ENCODE results near the gene MYOZ3.
A peak's percentile ranks its signal among the peaks of the same experiment; 100 is the strongest.

Gene MYOZ3

DNA sequence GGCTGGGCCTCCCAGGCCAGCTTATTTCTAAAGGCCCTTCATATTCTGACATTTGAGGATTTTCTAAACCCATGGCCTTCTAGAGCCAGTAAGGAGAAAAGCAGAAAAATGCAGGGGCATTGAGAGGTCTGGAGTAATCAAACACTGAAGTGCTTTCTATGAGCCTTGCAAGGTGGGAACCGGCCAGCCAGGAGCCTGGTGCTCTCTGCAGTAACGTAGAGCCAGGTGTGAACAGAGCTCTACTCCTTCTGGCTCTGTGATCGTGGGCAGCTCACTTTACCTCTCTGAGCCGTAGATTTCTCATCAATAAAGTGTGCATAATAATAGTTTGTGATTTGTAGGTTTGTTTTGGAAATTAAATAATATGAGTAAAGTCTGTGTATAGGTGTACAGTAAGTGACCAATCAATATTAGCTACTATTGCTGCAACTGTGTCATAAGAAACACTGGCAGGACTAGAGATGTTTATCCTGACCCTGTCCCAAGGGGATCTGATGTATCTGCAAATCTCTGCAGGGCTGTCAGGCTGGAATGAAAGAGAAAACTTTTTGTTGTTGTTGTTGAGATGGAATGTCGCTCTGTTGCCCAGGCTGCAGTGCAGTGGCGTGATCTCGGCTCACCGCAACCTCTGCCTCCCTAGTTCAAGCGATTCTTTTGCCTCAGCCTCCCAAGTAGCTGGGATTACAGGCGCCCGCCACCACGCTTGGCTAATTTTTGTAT, 17.9 kb upstream of the MYOZ3 start:
- DNase-seq: no peak

DNA sequence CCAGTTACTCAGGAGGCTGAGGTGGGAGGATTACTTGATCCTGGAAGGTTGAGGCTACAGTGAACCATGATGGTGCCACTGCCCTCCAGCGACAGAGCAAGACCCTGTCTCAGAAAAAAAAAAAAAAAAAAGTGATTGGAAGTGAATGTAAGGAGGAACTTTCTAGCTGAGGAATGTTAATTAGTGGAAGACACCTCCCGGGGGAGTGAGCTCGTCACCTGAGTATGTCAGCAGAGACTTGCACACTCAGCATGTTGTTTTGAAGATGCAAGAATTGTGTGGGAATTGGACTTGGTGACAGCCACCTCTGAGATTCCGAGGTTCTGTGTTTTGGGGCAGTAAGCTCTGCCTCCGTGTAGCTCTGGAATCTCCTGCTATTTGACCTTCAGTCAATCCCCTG, 17.0 kb upstream of the MYOZ3 start:
- DNase-seq: no peak

DNA sequence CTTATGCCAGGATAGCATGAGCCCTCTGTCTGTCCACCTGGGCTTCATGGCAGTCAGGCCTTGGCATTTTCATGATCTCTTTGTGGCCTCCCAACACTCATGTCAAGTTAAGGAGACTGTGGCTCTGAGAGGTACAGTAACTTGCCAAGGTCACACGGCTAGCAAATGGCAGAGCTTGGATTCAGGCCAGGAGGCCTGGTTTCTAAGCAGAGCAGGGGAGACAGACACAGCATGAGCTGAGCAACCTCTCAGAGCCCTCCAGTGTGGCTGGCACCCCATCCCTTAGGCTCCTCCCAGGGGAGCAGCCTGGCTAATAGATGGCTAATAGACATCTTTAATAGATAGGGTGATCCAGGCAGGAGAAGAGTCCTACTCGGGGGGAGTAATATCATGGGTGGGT, 16.5 kb upstream of the MYOZ3 start:
- peak; percentile 17 for DNase-seq

DNA sequence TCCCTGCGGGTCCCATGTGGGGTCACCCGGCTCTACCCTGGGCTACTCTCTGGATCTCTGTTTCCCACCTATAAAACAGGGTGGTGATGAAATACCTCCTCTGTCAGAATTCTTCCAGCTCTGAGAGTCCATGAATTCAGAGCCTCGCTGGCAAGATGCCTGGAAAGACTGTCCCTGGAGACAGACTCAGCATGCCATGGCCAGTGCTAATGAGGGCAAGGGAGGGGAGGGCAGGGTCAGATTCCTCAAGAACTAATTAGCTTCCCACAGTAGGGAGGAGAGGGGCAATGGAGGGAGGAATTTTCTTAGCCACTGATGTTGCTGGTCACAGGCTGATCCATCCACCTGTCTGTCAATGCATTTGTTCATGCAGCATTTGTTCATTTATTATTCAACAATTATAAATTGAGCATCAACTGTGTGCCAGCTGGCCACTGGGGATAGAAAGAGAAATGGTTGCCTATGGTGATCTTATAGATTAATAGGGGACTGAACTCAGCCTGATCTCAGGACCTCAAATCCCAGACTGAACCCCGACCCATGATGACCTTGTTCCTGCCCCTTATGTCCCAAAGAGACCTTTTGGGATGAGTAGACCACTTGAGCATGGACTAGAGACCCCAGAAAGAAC, 15.9 kb upstream of the MYOZ3 start:
- no peak for DNase-seq

DNA sequence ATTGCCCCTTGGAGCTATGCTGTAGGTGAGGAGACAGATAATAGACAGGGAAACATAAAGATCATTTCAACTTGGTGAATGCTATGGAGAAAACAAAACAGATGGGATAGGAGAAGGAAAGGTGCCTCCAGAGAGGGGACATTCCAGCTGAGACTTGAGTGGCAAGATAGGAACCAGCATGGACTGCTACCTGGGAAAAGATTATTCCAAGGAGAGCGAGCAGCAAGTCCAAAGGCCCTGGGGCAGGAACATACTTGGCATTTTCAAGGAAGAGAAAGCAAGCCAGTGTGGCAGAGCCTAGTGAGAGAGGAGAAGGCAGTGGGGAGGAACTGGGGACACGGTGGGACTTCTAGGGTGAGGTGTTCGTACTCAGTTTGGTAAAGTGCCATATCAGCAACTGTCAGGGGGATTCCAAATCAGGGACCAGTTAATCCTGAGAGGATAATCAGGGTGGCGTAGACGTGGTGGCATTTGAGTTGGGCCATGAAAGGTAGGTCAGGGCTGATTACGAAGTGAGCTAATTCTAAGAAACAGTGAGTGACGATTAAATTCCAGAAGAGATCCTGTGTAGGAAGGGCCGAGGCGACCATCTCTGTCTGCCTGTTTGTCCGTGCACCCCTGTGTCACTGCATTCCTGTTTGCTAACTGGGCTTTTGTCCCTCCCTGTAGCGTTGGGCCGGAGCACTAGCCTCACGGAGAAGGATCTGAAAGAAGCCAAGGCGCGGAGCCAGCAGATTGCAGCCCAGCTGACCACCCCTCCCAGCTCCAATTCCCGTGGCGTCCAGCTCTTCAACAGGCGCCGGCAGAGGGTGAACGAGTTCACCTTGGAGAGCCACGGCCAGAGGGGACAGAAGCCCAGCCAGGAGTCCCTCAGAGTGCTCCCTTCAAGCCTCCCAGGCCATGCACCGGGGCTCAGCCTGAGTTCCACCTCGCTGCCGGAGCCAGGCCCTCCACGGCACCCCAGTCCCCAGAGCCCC, 13.5 kb upstream of the MYOZ3 start:
- no peak for DNase-seq

DNA sequence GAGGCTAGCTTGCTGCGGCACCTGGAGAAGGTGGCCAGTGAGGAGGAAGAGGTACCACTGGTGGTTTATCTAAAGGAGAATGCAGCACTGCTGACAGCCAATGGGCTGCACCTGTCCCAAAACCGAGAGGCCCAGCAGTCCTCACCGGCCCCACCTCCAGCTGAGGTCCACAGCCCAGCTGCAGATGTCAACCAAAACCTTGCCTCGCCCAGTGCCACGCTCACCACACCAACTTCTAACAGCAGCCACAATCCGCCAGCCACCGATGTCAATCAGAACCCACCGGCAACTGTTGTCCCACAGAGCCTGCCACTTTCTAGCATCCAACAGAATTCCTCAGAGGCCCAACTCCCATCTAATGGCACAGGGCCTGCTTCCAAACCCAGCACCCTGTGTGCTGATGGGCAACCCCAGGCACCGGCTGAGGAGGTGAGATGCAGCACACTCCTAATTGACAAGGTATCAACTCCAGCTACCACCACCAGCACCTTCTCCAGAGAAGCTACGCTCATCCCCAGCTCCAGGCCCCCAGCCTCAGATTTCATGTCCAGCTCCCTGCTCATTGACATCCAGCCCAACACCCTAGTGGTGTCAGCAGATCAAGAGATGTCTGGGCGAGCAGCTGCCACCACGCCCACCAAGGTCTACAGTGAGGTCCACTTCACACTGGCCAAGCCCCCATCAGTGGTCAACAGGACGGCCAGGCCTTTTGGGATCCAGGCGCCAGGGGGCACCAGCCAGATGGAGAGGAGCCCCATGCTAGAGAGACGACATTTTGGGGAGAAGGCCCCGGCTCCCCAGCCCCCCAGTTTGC, 12.6 kb upstream of the MYOZ3 start:
- no peak for DNase-seq

DNA sequence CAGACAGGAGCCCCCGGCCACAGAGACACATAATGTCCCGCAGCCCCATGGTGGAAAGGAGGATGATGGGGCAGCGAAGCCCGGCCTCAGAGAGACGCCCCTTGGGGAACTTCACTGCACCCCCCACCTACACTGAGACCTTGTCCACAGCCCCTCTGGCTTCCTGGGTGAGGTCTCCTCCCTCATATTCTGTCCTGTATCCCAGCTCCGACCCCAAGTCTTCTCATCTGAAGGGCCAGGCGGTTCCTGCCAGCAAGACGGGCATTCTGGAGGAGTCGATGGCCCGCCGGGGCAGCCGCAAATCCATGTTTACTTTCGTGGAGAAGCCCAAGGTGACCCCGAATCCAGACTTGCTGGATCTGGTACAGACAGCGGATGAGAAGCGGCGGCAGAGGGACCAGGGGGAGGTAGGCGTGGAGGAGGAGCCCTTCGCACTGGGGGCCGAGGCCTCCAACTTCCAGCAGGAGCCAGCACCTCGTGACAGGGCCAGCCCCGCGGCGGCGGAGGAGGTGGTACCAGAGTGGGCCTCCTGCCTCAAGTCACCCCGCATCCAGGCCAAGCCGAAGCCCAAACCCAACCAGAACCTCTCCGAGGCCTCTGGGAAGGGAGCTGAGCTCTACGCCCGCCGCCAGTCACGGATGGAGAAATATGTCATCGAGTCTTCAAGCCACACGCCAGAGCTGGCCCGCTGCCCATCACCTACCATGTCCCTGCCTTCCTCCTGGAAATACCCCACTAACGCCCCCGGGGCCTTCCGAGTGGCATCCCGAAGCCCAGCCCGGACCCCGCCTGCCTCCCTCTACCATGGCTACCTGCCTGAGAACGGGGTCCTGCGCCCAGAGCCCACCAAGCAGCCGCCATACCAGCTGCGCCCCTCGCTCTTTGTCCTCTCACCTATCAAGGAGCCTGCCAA, 11.7 kb upstream of the MYOZ3 start:
- no peak for DNase-seq

DNA sequence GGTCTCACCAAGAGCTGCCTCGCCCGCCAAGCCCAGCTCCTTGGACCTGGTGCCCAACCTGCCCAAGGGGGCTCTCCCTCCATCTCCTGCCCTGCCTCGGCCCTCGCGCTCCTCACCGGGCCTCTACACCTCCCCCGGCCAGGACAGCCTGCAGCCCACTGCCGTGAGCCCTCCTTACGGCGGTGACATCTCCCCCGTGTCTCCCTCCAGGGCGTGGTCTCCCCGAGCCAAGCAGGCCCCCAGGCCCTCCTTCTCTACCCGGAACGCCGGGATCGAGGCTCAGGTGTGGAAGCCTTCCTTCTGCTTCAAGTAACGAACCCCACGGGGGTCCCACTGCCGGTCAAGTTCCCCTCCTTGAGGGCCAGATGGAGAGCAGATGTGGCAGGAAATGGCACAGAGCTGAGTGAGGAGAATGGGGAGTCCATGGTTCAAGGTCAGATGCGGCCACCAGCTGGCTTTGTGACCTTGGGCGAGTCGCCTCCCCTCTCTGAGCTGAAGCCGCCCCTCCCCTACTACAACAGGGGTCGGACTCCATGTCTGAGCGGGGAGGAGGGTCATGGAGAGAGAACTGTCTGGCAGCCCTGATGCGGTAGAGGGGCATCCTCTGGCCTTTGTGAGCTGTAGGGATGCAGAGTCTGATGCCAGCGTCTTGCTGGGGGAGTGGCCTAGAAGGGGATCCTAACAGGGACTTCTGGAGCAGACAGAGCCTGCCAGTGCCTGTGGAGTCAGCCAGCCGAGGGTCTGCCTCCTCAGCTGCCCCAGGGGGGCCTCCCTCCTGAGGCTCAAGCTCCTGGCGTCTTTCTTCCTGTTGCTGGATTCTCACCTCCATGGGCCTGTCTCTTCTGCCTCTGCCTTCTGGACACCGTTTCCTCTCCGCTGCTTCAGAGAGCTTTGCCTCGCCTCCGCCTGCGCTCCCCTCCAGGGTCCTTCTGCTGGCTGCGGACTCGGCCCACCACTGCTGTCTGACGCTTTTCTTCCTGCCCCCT, 10.7 kb upstream of the MYOZ3 start:
- no peak for DNase-seq

DNA sequence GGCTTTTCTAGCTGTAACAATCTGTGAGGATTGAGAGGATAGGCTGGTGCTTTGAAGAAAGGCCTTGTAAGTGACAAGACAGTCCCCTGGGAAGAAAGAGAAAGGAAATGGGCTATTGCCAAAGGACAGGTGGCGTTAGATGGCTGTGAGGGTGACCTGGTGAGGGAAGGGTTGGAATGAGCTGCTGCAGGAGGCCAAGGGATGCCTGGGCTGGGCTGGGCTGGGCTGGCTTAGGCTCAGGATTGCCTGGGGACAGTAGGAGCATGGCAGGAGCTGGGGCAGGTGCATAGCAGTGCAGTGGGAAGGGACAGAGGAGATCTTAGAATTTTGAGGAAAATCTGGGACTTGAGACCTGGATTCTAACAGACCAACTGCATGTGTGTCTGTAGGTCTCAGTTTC, 9.7 kb upstream of the MYOZ3 start:
- no peak for DNase-seq

DNA sequence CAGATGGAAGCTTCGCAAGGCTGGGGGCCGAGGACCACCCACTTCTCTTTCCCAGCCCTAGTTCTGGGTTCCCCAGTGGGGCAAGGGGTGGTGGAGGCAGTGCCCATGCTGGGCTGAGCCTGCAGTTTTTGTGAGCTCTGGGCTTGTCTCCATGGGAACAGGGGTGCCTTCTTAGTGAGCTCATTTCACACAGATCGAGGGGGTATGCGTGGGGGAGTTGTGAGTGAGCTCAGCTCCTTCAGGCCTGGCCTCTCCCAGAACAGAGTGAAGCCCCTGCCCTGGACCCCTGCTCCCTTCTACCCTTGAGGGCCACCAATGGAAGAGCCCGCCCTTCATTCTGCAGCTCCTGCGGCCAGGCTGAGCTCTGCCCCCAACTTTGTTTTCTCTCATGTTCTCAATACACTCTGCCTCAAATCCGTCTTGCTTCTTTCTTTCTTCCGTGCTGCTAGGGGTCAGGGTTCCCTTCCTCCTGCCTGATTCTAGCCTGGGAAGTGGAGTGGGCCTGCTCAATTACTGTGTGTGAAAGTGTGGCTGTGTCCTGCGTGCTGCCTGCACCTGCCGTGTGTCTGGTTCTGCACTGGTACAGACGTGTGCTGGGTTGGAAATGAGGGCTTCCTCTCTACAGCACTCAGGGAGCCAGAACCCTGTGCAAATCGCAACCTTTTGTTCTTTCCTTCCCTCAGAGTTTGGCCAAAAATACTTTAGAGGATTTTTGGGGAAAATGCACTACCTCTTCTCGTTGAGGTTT, 9.0 kb upstream of the MYOZ3 start:
- no peak for DNase-seq

DNA sequence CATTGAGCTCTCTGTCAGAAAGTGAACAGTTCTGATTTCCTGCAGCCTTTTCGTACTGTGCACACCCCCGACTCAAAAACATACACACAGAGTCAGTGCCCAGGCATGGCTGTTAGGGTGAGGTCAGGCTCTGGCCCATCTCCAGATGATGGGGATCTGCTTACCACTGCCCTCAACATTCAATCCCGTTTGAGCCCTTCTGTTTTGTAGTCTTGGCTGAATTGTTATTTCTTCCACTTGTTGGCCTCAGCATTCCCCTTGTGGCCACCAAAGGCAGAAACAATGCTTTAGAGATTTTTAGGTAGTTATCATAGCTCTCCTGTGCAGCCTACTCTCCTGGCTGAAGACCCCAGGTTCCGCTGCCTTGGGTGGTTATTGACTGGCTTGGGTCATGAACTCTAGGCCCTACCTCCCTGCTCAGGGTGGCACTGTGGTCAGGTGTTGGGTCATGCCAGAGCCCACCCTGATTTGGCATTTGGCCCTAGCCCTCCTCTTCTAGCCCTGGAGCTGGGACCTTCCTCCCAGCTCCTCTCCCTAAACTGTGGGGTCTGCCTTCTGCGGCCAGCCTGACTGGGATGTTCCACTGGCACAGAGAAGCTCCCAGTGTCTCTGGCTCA, 7.8 kb upstream of the MYOZ3 start:
- DNase-seq: no peak

DNA sequence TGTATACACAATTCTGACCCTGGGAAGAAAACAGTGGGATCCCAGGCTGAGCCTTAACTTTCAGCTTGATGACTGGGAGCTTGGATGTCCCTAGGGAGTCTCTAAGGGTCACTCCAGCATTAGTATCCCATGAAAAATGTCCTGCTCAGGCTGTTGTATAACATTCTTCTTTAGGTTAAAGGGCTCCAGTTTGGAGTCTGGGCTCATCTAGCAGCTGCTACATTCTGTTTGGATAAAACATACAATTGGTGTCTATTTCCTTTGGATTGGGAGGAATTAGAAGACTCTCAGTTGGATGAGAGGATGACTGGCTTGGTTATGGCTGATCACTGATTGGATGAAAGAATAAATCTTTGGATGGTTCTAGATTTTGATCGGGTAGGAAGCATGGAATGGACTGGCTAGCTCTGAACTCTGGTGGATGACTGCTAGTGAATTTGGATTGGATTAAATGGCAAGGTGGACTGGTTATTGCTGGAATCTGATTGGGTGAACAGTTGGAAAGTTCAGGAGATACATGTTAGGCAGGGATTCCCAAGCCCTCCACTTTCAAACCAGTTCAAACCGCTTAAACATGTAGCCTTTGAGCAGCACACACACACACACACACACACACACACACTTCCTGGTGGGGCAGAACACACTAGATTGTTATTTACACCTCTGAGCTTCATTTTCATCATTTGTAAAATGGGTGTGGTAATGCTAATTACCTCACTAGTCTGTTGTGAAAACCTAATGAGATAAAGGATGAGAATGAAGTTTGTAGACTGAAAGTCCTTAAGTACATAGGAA, 7.1 kb upstream of the MYOZ3 start:
- DNase-seq: no peak

DNA sequence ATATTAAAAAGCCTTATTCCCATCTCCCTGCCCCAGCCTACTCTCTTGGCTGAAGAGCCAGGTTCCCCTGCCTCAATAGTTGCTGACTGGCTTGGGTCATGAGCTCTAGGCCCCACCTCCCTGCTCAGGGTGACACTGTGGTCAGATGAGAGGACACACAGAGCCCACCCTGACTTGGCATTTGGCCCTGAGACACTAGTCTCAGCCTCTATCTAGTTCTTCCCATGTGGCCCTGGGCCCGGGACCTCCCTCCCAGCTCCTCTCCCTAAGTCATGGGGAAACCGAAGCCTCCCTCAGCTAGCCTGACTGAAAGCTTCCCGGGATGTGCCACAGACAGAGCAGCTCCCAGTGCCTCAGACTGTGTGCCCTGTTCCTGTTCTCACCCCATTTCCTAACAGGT, 5.8 kb upstream of the MYOZ3 start:
- no peak for DNase-seq

DNA sequence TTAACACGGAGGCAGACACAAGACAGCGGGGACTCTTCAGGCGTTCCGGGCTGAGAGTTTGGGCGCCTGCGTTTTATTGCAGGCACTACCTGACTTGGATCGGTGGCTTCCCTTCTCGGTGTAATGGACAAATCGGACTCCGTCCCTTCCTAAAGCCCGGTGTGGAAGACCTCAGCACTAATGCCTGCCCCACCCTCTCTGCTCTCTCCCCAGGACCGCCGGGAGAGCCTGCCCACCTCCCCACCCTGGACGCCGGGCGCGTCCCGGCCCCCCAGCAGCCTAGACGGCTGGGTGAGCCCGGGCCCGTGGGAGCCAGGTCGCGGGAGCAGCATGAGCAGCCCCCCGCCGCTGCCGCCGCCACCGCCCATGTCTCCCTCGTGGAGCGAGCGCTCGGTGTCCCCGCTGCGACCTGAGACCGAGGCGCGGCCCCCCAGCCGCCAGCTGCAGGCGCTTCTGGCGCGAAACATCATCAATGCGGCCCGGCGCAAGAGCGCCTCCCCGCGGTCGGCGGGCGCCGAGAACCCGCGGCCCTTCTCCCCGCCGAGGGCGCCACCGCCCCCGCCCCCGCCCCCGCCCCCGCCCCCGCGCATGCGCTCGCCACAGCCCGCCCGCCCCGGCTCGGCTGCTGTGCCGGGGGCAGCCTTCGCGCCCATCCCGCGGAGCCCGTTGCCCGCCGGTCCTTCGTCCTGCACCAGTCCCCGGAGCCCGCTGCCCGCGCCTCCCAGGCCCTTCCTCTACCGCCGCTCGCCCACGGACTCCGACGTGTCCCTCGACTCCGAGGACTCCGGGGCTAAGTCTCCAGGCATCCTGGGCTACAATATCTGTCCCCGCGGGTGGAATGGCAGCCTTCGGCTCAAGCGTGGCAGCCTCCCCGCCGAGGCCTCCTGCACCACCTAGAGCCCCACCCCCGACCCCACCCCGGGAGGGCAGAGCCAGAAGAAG, 4.6 kb upstream of the MYOZ3 start:
- peak; percentile 57 for DNase-seq

DNA sequence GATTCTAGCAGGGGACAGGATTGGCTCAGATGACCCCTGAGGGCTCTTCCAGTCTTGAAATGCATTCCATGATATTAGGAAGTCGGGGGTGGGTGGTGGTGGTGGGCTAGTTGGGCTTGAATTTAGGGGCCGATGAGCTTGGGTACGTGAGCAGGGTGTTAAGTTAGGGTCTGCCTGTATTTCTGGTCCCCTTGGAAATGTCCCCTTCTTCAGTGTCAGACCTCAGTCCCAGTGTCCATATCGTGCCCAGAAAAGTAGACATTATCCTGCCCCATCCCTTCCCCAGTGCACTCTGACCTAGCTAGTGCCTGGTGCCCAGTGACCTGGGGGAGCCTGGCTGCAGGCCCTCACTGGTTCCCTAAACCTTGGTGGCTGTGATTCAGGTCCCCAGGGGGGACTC, 2.9 kb upstream of the MYOZ3 start:
- DNase-seq: no peak

DNA sequence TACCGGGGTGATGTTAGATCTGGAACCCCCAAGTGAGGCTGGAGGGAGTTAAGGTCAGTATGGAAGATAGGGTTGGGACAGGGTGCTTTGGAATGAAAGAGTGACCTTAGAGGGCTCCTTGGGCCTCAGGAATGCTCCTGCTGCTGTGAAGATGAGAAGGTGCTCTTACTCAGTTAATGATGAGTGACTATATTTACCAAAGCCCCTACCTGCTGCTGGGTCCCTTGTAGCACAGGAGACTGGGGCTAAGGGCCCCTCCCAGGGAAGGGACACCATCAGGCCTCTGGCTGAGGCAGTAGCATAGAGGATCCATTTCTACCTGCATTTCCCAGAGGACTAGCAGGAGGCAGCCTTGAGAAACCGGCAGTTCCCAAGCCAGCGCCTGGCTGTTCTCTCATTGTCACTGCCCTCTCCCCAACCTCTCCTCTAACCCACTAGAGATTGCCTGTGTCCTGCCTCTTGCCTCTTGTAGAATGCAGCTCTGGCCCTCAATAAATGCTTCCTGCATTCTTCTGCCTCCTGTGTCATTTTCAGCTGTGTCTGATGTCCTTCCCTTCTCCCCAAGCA, 2.3 kb upstream of the MYOZ3 start:
- no peak for DNase-seq

All from NCI-H1694 treated with DMSO at 0.1 percent for 48 hours (cell line).